Fibroblast of skin of back (primary cell): ENCODE results near the gene PPM1H.
A peak's percentile ranks its signal among the peaks of the same experiment; 100 is the strongest.

Source experiments
- DNase-seq: peaks from one replicate; pipeline ENCODE4 v3.0.0-alpha.2; 2013

Gene PPM1H

GRCh38 chr12:62868820-62869219 is 66.1 kb downstream of the PPM1H start:
- DNase-seq, result no peak

- DNase-seq, result peak; percentile 92
Measured at GRCh38 chr12:62866451-62867082, 68.4 kb downstream of the PPM1H start.

DNA sequence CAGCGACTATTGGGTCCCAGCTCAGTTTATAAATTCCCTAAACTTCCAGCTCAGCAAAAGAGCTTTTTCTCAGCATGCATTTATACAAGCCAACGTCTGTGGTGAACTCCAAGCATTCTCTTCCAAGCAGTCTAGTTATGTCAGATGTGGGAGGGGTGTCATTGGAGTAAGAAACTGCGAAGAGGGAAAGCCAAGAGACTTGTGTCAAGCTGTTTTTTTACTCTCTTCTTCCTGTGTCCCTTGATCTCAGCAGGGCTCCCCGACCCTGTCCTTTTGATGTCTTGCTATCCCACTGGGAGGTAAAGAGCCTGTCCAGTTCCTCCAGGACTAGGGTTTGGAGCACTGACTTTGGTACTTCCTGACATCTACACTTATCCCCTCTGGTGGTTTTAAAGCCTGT is 69.0 kb downstream of the PPM1H start:
- peak; percentile 75 for DNase-seq

DNA sequence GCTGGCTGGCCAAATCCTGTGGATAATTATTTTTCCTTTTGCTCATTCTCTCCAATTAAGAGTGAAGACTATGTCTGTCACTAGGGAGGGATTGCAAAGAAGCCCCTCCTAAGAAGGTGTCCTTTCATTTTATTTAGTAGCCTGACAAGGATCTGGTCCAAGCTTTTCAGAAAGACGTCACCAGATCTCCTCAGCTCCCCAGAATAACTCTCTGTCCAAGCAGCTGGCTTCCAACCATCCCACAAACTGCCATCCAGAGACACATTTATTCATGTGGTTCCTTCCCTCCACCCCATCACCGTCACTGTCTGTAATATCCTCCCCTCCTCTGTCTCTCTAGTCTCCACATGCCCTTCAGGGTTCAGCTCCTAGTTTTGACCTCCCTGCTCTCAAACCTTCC is 69.9 kb downstream of the PPM1H start:
- DNase-seq, result no peak

GRCh38 chr12:62862259-62862881 is 72.6 kb downstream of the PPM1H start:
- DNase-seq, result peak; percentile 79

- DNase-seq, result peak; percentile 38
Measured at GRCh38 chr12:62861586-62861985, 73.4 kb downstream of the PPM1H start.

DNA sequence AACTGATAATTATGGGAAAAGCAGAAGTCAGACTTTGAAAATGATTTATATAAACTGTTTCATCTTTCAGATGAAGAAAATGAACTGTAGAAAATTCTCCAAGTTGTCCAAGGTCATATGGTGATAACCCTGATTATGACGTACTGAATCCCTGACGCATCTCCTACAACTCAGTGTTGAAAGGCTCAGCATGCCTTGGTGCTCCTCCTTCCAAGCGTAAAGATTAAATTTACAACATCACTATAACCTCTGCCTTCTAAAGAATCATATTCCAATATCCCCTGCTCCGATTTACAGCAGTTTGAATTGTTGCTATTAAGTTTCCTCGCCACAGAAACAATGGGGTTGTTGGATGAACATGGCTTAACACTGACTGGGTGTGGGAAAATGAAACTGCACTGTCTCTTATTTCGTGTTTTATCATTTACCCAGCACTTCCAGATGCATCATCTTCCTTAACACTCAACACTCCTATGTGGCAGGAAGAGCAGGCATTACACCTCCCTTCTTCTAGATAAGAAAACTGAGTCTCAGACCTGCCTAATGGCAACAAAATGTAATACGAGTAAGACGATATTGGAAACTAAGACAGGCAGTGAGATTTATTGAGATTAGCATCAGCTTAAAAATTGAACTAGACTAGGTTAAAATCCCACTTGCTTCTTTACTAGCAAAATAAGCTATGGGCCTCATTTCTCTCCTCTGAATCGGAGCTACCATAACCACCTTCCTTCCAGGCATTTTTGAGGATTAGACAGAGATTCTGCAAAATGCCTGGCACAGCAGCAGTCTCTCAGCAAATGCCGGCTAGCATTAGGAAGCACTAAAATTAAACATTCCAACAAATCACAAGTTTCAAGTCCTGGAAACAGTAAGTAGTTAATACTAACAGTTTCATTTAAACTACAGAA is 74.2 kb downstream of the PPM1H start:
- peak; percentile 30 for DNase-seq

DNA sequence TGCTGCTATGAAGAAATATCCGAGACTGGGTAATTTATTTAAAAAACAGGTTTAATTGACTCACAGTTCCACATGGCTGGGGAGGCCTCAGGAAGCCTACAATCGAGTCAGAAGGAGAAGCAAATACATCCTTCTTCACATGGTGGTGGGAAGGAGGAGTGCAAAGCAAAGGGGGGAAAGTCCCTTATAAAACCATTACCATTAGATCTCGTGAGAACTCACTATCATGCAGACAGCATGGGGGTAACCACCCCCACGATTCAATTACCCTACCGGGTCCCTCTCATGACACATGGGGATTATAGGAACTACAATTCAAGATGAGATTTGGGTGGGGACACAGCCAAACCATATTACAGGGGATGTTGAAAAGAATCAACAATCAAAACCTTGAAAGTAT is 74.9 kb downstream of the PPM1H start:
- DNase-seq, result no peak

DNA sequence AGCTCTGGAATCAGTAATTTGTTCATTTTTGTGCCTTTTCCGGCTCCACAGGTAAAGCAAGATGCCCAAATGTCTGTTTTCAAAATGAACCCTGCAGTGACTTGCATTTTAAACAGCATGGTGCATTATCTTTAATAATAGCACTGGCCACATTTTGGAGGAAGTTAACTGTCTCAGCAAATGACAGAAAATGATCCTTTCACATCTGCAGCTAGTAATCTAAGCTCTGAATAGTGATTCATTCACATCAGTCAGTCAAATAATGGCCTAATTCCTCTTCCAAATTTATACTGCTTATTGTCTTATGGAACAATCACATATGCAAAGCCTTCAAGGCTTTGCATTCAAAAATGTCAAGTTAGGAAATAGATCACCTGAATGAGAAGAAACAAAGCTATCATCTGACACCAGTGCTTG is 75.6 kb downstream of the PPM1H start:
- DNase-seq, result no peak

DNA sequence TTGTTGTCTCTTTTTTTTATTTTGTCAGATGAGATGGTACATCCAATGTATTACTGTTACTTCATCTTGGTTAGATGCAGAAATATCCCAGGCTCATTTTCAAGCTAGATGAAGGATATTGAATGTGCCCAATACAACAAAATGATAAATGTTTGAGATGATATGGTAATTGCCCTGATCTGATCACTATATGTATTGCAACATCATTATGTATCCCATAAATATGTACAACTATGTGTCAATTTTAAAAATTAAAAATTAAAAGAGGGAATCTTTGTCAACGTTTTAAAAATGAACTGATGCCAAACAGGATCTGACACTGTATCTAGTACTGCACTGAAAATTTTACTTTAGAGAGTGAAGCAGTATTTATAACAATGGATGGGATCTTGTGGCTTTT is 78.5 kb downstream of the PPM1H start:
- no peak for DNase-seq

DNA sequence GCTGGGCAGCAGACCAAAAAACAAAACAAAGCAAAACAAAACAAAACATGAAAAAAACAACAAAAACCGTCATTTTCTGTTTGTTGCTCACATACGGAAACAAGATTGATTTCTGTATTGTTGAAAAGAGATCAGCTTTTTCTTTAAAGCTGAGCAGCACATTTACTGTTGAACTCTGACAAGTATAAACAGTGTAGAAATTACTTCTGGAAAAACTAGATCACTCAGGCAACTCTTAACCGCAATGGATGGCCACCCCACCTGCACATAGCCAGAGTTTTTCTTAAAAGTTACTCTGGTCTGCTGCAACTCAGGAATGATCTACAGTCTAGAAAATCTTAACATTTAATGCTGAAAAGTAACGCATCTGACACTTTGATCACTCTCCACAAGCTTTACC is 80.9 kb downstream of the PPM1H start:
- no peak for DNase-seq

DNA sequence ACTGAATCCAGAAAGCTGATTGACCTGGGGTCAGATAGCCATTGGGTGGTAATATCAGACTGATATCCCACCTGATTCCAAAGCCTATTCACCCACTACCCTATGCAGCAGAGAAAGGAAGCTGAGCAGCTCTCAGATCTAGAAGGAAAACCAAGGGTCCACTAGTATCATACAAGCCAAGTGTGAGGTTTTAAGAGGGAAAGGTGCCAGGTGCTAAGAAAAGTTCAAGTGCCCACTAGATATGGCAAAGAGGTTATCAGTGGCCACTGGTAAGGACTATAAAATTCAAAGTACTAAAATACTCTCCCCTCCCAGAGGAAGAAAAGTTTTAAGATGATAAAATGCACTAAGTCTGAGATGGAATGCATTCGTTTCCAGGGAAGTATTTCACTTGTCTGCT is 85.6 kb downstream of the PPM1H start:
- no peak for DNase-seq

DNA sequence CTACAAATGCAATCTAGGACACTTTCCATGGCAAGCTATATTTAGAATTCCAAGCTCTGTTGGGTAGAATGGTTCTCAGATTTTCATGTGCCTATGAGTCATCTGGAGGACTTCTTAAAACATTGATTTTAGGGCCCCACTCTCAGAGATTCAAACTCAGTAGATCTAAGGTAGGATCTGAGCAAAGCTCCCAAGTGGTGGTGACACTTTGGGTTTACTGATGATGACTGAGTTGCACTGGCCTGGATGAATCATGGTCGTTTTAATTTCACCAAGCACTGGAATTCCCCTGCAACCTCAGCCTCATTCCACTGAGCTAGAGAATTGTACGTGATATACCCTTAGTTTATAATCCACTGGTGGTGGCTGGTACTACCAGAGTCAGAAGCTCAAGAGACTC is 86.5 kb downstream of the PPM1H start:
- peak; percentile 90 for DNase-seq

DNA sequence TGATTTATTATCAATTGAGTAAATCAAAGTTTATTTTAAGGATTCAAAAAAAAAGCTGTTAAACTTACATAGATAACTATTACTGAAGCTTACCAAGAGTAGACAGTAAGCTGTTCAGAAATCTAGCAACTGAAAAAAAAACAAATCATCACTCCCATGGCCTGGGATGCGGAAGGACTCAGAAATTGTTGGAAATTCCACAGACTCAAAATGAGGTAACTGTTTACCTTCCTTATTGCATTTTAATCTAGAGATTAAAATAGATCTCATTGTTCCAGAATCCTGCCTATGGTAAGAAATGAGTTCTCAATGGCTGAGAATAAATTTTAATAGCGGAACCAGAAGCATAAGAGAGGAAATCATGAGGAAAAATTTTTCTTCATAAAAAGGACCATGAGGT is 87.2 kb downstream of the PPM1H start:
- DNase-seq, result peak; percentile 13

DNA sequence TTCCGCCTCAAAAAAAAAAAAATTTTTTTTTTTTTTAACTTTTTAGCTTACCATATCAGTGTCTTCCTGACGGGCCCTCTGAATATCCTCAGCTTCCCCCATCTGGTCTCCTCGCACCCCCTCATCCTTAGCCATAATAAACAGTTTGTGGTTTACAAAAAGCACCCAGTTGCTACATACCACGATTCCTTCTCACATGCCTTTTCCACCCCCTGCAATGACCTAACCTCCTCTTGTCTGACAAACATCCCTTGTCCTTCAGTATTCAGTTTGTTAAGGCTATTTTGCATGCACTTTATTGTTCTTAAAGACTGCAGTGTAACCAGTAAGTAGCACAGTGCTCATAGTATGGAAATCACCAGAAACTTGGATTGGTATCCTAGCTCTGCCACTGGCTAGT is 88.5 kb downstream of the PPM1H start:
- DNase-seq, result peak; percentile 64

DNA sequence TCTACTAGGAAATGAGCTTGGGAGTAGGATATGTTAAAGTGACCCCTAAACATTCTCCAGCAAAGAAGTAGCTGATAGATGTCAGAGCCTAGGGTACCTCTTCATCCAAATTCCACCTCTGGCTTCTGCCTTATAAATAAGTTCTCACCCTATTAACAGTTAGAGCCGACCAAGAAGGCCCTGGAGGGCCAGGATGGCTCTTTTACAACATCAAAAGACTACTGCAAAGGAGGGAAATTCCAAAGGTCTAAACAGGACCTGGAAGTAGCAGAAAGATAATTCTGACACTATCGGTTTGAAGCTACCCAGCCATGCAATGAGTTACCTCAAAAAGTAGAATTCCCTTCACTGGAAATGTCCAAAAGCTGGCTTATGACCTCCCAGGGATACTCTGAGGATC is 90.0 kb downstream of the PPM1H start:
- no peak for DNase-seq

GRCh38 chr12:62843716-62844115 is 91.2 kb downstream of the PPM1H start:
- DNase-seq, result no peak

- DNase-seq, result no peak
Measured at GRCh38 chr12:62841846-62842245, 93.1 kb downstream of the PPM1H start.

DNA sequence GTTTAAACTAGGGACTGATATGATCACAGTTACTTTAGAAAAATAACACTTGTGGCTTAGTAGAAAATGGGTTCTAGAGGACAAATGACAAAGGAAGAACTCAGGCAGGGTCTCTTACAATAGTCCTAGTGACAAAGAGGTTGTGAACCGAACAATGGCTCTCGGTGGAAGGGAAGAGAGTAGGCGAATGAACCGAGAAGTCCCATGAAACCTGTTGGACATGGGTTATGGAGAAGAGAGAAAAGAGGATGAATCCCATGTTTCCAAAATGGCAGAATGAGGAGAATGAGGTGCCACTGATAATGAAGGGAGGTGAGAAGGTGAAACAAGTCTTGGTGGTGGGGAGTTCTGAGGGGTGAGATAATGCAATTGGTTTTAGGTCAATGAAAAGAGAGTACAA is 94.1 kb downstream of the PPM1H start:
- no peak for DNase-seq

- no peak for DNase-seq
Measured at GRCh38 chr12:62839869-62840660, 94.9 kb downstream of the PPM1H start.

DNA sequence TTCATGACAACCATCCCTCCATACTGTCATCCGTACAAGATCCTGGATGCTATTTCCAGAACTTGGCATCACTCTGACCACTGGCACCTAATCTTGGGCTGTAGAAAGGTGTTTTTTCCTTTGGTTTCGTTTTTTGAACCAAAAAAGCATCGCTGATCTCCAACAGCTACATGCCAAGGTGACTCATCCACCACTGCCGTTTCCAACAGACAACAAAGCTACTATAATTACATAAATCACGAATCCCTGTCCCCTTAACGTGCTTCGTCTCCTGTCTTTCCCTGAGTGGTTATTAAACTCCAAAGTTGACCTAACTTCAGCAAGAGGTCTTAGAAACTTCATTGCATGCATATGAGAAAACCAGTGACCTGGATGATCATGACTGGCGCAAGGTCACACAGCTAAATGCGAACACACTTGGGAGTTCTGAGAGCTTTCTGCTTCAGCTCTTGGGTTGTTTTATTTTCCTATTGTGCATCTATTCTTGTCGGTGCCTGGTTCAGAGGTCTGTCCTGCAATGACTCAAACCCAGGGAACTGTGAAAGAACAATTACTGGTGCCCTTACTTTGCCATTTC is 99.9 kb downstream of the PPM1H start:
- peak; percentile 28 for DNase-seq

- no peak for DNase-seq
Measured at GRCh38 chr12:62834406-62834805, 100.5 kb downstream of the PPM1H start.
